ENCODE results near the gene BRME1. TPM values are rescaled to one million over a fixed set of nuclear protein-coding genes. Genes with fewer than 3 reads are reported as not detected.
"Not testable (repeated sequence)": the region's sequence is repeated elsewhere in the genome, so short reads cannot be mapped to it uniquely, and the experiment has no call there.

BRME1 gene
- total RNA-seq, 1 donor from 2014 or later, result 2.0 TPM

DNA sequence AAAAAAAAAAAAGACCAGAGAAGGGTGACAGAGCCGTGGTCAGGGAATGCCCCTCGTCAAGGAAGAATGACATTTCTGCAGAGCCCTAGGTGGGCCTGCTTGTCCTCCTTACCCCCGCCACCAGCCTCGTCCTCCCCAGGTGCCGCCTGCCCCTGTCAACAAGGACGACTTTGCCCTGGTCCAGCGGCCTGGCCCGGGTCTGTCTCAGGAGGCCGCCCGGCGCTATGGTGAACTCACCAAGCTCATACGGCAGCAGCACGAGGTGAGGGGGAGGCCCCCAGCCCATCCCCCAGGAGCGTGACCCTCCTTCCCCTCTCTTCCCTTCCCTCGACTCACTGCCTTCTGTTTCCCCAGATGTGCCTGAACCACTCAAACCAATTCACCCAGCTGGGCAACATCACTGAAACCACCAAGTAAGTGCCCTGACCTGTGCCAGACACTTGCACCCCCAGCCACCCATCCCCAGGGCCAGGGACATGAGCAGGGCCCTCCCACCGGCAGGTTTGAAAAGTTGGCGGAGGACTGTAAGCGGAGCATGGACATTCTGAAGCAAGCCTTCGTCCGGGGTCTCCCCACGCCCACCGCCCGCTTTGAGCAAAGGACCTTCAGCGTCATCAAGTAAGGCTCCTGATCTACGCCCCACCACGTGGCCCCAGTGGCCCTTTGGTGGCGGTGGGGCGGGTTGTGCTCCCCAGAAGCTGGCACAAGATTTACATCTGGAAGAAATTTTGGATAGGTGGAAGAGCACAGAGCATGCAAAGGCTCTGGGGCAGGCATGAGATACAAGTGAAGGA, 17.5 kb upstream of the BRME1 start:
- Histone ChIP-seq H3K9me3 (no peaks in the 10 kb centered on the region), H3K36me3 (peaks cover 91% of the 10 kb centered on the region), H3K4me1 (peaks cover 11% of the 10 kb centered on the region), H3K4me3 (no peak overlapping the region), H3K27me3 (ENCODE audit: low read depth) (no peaks in the 10 kb centered on the region), H3K27ac (no peak overlapping the region)
- intact Hi-C loops (cut with DNase I), result no loop called here
- TF ChIP-seq, protein P1, sequence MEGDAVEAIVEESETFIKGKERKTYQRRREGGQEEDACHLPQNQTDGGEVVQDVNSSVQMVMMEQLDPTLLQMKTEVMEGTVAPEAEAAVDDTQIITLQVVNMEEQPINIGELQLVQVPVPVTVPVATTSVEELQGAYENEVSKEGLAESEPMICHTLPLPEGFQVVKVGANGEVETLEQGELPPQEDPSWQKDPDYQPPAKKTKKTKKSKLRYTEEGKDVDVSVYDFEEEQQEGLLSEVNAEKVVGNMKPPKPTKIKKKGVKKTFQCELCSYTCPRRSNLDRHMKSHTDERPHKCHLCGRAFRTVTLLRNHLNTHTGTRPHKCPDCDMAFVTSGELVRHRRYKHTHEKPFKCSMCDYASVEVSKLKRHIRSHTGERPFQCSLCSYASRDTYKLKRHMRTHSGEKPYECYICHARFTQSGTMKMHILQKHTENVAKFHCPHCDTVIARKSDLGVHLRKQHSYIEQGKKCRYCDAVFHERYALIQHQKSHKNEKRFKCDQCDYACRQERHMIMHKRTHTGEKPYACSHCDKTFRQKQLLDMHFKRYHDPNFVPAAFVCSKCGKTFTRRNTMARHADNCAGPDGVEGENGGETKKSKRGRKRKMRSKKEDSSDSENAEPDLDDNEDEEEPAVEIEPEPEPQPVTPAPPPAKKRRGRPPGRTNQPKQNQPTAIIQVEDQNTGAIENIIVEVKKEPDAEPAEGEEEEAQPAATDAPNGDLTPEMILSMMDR (IDR thresholded peaks at IDR 0.05), result no peak
- no peak for ATAC-seq
- no peak for DNase-seq

DNA sequence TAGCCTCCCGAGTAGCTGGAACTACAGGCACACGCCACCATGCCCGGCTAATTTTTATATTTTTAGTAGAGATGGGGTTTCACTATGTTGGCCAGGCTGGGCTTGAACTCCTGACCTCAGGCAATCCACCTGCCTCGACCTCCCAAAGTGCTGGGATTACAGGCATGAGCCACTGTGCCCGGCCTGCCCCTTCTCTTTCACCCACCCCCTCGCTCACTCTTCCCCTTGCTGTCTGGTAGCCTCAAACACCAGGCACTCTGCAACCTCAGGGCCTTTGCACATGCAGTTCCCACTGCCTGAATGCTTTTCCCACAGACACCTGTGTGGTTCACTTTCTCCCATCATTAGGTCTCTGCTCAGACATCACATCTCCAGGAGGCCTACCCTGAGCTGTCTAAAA, 16.2 kb upstream of the BRME1 start:
- H3K36me3 ChIP-seq, result peaks cover 89% of the 10 kb centered on the region
- H3K27ac ChIP-seq, result not testable (repeated sequence)

DNA sequence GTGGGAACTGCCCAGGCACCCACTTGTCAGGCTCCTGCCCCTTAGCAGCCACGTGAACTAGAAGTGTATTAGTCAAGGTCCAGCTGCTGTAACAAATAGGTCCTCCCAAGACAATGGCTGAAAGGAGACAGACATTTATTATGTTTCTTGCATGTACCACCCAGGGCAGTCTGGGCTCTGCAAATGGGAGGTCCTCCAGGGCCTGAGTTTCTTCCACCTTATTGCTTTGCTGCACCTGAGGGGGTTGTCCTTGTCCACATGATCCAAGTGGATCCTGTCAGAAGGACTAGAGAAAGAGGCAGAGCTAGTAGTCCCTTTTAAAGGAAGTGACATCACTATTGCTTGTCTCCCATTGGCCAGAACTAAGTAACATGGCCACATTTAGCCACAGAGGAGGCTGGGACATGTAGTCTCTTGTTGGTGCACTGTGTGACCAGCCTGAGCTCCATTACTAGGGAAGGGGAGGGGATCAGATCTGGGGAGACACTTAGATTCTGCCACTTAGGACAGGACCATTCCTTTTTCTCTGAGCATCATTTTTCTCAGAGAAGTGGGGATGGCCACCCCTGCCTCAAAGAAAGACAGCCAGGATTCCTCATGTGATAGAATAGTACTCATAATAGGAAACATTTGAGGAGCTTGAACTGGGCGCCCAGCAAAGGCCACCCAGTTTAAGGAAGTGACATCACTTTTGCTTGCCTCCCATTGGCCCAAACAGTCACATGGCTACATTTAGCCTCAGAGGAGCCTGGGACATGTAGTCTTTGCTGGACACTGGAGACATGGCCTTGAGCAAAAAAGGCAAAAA, 15.2 kb upstream of the BRME1 start:
- Histone ChIP-seq H3K36me3 (peaks cover 88% of the 10 kb centered on the region), H3K4me1 (peaks cover 12% of the 10 kb centered on the region), H3K4me3 (no peak overlapping the region), H3K9me3 (no peaks in the 10 kb centered on the region), H3K27ac (no peak overlapping the region), H3K27me3 (ENCODE audit: low read depth) (no peaks in the 10 kb centered on the region)
- intact Hi-C loops (cut with DNase I), result no loop called here
- TF ChIP-seq, protein P1 (IDR thresholded peaks at IDR 0.05), result no peak
- ATAC-seq, result peak; percentile 34 to 47
- no peak for DNase-seq

More for the DNA sequence above, 16.2 kb upstream of the BRME1 start:
- H3K4me1 ChIP-seq, result peaks cover 20% of the 10 kb centered on the region
- H3K4me3 ChIP-seq; H3K27me3 ChIP-seq (ENCODE audit: low read depth); ATAC-seq; H3K9me3 ChIP-seq; DNase-seq; intact Hi-C loops (cut with DNase I): not testable (repeated sequence)

DNA sequence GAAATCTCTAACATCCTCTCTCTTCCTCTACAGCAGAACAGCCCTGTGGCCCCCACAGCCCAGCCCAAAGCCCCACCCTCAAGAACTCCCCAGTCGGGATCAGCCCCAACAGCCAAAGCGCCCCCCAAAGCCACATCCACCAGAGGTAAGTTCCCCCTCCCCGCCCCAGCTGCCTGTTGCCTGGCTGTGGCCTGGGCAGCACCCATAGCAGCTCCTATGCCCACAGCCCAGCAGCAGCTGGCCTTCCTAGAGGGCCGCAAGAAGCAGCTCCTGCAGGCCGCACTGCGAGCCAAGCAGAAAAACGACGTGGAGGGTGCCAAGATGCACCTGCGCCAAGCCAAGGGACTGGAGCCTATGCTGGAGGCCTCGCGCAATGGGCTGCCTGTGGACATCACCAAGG, 14.6 kb upstream of the BRME1 start:
- intact Hi-C loops (cut with DNase I), result no loop called here
- DNase-seq, result no peak

DNA sequence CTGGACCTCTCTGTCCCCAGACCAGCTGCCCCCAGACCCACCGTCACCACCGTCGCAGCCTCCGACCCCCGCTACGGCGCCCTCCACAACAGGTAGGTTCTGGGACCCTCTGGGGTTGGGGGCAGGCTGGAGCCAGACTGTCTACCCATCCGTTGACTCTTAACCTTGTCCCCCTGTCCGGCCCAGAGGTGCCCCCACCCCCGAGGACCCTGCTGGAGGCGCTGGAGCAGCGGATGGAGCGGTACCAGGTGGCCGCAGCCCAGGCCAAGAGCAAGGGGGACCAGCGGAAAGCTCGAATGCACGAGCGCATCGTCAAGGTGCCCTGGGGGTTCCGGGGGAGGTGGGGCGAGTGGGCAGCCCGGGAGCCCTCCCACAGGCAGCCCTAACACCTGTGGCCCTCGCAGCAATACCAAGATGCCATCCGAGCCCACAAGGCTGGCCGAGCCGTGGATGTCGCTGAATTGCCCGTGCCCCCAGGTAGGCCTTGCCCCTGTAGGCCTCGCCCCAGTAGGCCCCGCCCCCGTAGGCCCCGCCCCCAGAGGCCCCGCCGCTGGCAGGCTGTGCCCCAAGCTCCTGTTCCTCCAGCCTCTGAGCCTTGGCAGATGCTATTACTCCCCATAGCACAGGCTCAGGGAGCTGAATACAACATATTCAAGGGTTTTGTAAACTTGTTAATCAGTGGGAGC, 13.0 kb upstream of the BRME1 start:
- Histone ChIP-seq H3K27me3 (ENCODE audit: low read depth) (no peaks in the 10 kb centered on the region), H3K4me1 (peaks cover 10% of the 10 kb centered on the region), H3K4me3 (no peak overlapping the region), H3K27ac (no peak overlapping the region), H3K36me3 (peaks cover 95% of the 10 kb centered on the region), H3K9me3 (no peaks in the 10 kb centered on the region)
- DNase-seq (no peak), ATAC-seq (peak in 1 of 2 donors; percentile 18)
- TF ChIP-seq, protein P1 (IDR thresholded peaks at IDR 0.05), result no peak
- intact Hi-C loops (cut with DNase I), result no loop called here

More for the DNA sequence above, 14.6 kb upstream of the BRME1 start:
- TF ChIP-seq, protein P1 (IDR thresholded peaks at IDR 0.05), result no peak
- no peak for ATAC-seq
- Histone ChIP-seq H3K36me3 (peaks cover 92% of the 10 kb centered on the region), H3K4me1 (peaks cover 10% of the 10 kb centered on the region), H3K4me3 (no peak overlapping the region), H3K27me3 (ENCODE audit: low read depth) (no peaks in the 10 kb centered on the region), H3K9me3 (no peaks in the 10 kb centered on the region), H3K27ac (no peak overlapping the region)
